ENCODE data around the gene RLF. TPM values are rescaled to one million over a fixed set of nuclear protein-coding genes. Genes with fewer than 3 reads are reported as not detected.
"Not testable (repeated sequence)": the region's sequence is repeated elsewhere in the genome, so short reads cannot be mapped to it uniquely, and the experiment has no call there.

The RLF gene
- total RNA-seq, 1 experiment from 2014 or later = 15.7 TPM

GRCh38 chr1:40210511-40211204 is 49.5 kb downstream of the RLF start:
- DNase-seq (ENCODE audit: low read depth, low spot score) = no peak
- no TSS peak for BruUV-seq (replicated peaks)
- POLR2A ChIA-PET = no interaction called here

DNA sequence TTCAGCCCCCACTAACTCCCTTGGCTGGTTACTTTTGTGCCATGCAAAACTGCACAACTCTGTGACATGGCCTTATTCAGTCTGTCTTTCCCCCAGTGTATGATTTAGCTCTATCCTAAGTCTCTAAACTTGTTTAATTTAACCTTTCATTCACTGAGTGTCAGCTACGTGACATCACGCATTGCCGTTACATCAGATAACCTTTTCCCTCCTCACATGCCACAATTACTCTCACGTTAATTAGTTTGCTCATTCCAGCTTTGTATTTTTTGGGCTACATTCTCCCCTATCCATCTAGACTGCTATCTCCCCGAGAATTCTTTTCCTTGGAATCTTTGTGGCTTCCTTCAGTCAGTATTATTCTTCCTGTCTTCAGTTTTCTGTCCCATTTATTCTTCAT is 57.1 kb downstream of the RLF start:
- no peak for ATAC-seq
- Histone ChIP-seq H3K4me1 (ENCODE audit: control insufficient read depth, insufficient read depth, low read length) (no peaks in the 10 kb centered on the region), H3K9me3 (ENCODE audit: control insufficient read depth, insufficient read depth, low read depth, low read length) (no peaks in the 10 kb centered on the region), H3K27me3 (ENCODE audit: control insufficient read depth, insufficient read depth, low read length) (no peaks in the 10 kb centered on the region), H3K4me3 (ENCODE audit: low read depth in 2 of 2, low read length in 2 of 2) (no peak overlapping the region), H3K27ac (ENCODE audit: low read length) (no peak overlapping the region), H3K36me3 (ENCODE audit: control insufficient read depth, insufficient read depth, low read length) (no peaks in the 10 kb centered on the region; the same call in 1 of the 2 replicates)
- CTCF ChIA-PET = interaction anchor here (0.6 kb wide), 1 partner anchor 531 kb away, joined by 3 read pairs; no protein-coding TSS in a partner anchor
- DNase-seq (ENCODE audit: low read depth, low spot score) = no peak
- intact Hi-C loops (cut with micrococcal nuclease; ENCODE audit: unreplicated experiment) (no loop called here), in situ Hi-C loops (cut with HindIII; ENCODE audit: low pct_unique_long_range_greater_than_20kb, low sequenced_read_pairs) (no loop called here)
- POLR2A ChIA-PET = no interaction called here
- BruUV-seq (replicated peaks) = no TSS peak
- no peak for TF ChIP-seq SIN3A (IDR thresholded peaks at IDR 0.05; ENCODE audit: borderline replicate concordance, insufficient read depth, low read depth, low read length)
- no peak for TF ChIP-seq TCF7L2 (IDR thresholded peaks at IDR 0.05; ENCODE audit: low read depth, low read length)
- TF ChIP-seq REST (IDR thresholded peaks at IDR 0.05; ENCODE audit: insufficient read depth in 1 of 2, low read depth in 2 of 2, low read length in 1 of 2) = no peak
- TF ChIP-seq, protein P1, sequence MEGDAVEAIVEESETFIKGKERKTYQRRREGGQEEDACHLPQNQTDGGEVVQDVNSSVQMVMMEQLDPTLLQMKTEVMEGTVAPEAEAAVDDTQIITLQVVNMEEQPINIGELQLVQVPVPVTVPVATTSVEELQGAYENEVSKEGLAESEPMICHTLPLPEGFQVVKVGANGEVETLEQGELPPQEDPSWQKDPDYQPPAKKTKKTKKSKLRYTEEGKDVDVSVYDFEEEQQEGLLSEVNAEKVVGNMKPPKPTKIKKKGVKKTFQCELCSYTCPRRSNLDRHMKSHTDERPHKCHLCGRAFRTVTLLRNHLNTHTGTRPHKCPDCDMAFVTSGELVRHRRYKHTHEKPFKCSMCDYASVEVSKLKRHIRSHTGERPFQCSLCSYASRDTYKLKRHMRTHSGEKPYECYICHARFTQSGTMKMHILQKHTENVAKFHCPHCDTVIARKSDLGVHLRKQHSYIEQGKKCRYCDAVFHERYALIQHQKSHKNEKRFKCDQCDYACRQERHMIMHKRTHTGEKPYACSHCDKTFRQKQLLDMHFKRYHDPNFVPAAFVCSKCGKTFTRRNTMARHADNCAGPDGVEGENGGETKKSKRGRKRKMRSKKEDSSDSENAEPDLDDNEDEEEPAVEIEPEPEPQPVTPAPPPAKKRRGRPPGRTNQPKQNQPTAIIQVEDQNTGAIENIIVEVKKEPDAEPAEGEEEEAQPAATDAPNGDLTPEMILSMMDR (IDR thresholded peaks at IDR 0.05) = no peak
- no peak for TF ChIP-seq POLR2AphosphoS5 (IDR thresholded peaks at IDR 0.05; ENCODE audit: low read depth, low read length)

More at GRCh38 chr1:40210511-40211204, 49.5 kb downstream of the RLF start:
- in situ Hi-C loops (cut with HindIII; ENCODE audit: low pct_unique_long_range_greater_than_20kb, low sequenced_read_pairs) (no loop called here), intact Hi-C loops (cut with micrococcal nuclease; ENCODE audit: unreplicated experiment) (no loop called here)
- Histone ChIP-seq H3K27ac (ENCODE audit: low read length) (no peak overlapping the region), H3K36me3 (ENCODE audit: control insufficient read depth, insufficient read depth, low read length) (no peaks in the 10 kb centered on the region), H3K9me3 (ENCODE audit: control insufficient read depth, insufficient read depth, low read depth, low read length) (no peaks in the 10 kb centered on the region), H3K27me3 (ENCODE audit: control insufficient read depth, insufficient read depth, low read length) (no peaks in the 10 kb centered on the region), H3K4me1 (ENCODE audit: control insufficient read depth, insufficient read depth, low read length) (no peaks in the 10 kb centered on the region), H3K4me3 (ENCODE audit: low read depth in 2 of 2, low read length in 2 of 2) (no peak overlapping the region)
- TF ChIP-seq TCF7L2 (IDR thresholded peaks at IDR 0.05; ENCODE audit: low read depth, low read length) (no peak), REST (IDR thresholded peaks at IDR 0.05; ENCODE audit: insufficient read depth in 1 of 2, low read depth in 2 of 2, low read length in 1 of 2) (no peak), SIN3A (IDR thresholded peaks at IDR 0.05; ENCODE audit: borderline replicate concordance, insufficient read depth, low read depth, low read length) (no peak), POLR2AphosphoS5 (IDR thresholded peaks at IDR 0.05; ENCODE audit: low read depth, low read length) (no peak)
- TF ChIP-seq, protein P1 (IDR thresholded peaks at IDR 0.05) = no peak
- CTCF ChIA-PET = no interaction called here
- ATAC-seq = no peak

DNA sequence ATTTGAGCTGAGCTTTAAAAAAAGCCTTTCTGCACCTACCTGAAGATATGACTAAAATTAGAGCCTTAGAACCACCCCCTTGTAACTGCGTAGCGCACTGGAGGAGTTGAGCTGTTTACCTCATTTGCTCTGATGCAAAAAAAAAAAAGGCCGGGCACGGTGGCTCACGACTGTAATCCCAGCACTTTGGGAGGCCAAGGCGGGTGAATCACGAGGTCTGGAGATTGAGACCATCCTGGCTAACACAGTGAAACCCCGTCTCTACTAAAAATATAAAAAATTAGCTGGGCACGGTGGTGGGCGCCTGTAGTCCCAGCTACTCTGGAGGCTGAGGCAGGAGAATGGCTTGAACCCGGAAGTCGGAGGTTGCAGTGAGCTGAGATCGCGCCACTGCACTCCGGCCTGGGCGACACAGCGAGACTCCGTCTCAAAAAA is 60.3 kb downstream of the RLF start:
- DNase-seq (ENCODE audit: low read depth, low spot score); H3K36me3 ChIP-seq (ENCODE audit: control insufficient read depth, insufficient read depth, low read length); H3K9me3 ChIP-seq (ENCODE audit: control insufficient read depth, insufficient read depth, low read depth, low read length); H3K4me1 ChIP-seq (ENCODE audit: control insufficient read depth, insufficient read depth, low read length); intact Hi-C loops (cut with micrococcal nuclease; ENCODE audit: unreplicated experiment); H3K4me3 ChIP-seq (ENCODE audit: low read depth in 2 of 2, low read length in 2 of 2); H3K27me3 ChIP-seq (ENCODE audit: control insufficient read depth, insufficient read depth, low read length); in situ Hi-C loops (cut with HindIII; ENCODE audit: low pct_unique_long_range_greater_than_20kb, low sequenced_read_pairs); BruUV-seq (replicated peaks); H3K27ac ChIP-seq (ENCODE audit: low read length); ATAC-seq: not testable (repeated sequence)
- ChIA-PET CTCF (interaction anchor here (0.7 kb wide), 1 partner anchor 84 kb away, joined by 3 read pairs; no protein-coding TSS in a partner anchor), POLR2A (interaction anchor here (1.1 kb wide), 1 partner anchor 9 kb away, joined by 4 read pairs; no protein-coding TSS in a partner anchor)
